Measurements from ENCODE around the gene KCNA2.
A peak's percentile ranks its signal among the peaks of the same experiment; 100 is the strongest.

The KCNA2 gene

DNA sequence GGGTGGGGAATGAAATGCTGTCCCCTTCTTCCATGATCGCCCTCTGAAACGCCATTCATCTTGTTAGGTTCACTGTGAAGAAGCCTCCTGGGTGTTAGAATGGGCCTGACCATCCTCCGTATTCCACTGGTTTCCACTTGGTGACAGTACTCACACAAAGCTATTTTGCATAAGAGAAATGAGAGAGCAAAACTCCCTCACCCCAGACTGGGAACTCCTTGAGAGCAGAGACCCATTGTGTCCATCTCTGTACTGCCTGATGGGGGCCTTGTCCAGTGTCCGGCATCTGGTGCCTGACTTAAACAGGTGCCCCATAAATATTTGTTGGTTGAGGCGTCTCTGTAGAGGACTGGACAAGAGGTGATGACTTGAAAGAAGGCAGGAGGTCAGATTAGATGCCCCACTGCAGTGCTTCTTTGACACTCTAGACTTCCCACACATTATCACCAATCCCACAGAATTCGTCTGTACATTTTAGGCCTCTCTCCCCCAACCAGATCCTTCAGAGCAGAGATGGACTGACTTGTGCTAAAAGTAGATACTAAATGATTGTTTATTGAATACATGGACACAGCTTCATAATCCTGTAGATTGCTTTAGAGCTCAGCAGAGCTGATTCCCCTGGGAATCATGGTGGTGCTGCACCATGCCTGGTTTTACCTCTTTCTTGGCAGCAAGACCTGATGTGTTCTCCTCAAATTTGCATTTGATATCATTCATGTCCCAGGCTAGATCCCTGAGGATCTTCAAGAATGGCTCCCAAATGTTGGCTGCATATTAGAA lies 22.4 kb upstream of the KCNA2 start:
- DNase-seq (ENCODE audit: low spot score), result no peak

DNA sequence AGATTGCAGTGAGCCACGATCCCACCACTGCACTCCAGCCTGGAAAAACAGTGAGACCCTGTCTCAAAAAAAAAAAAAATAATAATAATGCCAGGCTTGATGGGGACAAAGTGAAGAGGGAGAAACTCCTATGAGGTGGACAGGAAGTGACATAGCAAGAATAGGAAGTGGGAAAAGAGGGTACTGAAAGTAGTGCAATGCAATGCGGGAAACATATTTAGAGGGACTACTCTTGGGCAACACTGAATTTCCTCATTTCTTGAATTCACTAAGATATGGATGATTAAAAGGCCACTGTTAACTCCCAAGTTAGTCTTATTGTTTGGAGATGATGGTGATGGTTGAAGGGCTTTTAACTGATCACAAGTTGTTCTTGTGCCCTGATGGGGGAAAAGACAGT lies 21.6 kb upstream of the KCNA2 start:
- DNase-seq (ENCODE audit: low spot score), result no peak

GRCh38 chr1:110626889-110627288 lies 20.7 kb upstream of the KCNA2 start:
- no peak for DNase-seq (ENCODE audit: low spot score)

GRCh38 chr1:110620686-110621085 lies 14.5 kb upstream of the KCNA2 start:
- DNase-seq (ENCODE audit: low spot score), result no peak

DNA sequence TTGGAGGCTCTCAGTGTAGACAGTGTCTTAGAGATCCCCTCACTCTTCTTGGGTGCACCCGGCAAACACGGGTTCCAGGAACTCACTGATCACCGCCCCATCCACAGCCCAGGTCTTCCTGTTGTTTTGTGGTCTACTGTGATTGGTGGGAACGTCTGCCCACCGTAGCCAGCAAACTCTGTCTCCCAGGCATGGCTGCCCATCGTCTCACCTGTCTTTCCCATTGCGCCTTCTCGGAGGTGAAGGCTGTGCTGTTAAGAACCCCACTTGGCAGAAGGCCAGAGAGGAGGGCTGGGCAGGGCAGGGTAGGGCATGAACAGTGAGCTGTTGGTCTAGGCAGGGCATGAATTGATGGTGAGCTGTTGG lies 14.1 kb upstream of the KCNA2 start:
- DNase-seq (ENCODE audit: low spot score), result no peak

DNA sequence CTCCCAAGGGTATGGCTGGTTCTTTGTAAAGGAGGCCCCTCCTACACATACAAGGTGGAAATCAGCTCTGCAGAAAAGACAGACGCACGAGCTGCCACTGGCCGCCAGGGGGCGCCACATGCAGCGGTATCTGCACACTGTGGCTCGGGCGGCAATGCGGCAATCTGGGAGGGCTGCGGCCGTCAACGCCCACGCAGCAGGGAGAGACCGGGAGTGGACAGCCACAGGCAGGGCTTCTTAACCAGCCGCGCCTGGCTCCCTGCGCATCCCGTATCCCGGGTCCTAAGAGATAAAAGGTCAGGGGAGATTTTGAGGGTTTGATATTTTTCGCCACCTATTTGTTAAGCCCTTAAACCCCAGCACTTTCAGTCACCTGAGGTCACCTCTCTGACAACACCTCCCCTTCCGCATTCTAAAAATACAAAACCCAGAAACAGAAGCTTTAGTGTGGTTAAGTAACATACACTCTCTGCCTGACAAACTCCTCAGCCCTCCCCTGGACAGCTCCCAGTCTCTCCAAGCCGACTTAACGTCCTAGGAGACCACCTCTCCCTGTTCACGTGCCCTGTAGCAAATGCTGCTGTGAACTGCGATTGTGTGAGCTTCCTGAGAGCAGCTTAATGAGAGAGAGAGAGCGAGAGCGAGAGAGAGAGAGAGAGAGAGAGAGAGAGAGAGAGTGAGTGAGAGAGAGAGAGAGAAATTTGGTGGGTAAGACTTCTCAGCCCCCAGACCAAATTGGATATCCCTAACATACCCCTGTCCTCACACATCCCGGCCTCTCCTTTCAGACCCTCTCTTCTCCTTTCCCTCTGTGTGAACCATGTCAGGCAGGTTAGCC lies 13.5 kb upstream of the KCNA2 start:
- peak; percentile 87 for DNase-seq (ENCODE audit: low spot score)

DNA sequence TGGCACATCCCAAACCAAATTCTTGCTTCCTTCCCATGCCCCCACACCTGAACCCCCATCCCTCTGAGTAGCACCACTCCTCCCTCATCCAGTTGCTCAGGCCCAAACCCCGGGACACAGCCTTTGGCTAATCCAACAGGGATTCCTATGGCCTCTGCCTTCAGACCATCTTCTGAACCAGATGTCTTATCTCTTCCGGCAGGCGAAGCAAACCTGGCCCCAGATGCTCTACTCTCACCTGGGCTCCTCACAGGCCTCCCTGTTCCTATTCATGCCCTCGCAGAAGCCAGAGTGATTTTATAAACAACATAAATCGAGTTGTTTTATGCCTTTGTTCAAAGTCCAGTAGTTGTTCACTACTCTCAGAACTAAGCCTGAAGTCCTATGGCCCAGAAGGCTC lies 12.5 kb upstream of the KCNA2 start:
- no peak for DNase-seq (ENCODE audit: low spot score)

DNA sequence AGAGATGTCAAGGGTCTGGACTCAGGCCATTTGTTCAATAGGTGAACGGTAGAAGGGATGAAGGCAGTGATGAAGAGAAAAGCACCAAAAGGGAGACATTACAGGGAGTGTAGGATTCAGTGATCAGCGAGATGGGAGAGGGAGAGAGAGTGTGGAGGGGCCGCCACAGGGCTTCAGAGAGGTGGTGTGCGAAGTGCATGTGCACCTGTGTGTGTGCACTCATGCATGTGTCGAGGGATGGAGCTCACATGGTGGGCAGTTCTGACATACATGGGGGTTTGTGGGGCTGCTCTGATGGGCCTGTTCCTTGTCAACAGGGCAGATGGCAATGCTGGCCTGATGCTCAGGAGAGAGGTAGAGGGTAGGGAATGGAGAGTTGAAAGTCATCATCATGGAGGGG lies 11.4 kb upstream of the KCNA2 start:
- DNase-seq (ENCODE audit: low spot score), result no peak

DNA sequence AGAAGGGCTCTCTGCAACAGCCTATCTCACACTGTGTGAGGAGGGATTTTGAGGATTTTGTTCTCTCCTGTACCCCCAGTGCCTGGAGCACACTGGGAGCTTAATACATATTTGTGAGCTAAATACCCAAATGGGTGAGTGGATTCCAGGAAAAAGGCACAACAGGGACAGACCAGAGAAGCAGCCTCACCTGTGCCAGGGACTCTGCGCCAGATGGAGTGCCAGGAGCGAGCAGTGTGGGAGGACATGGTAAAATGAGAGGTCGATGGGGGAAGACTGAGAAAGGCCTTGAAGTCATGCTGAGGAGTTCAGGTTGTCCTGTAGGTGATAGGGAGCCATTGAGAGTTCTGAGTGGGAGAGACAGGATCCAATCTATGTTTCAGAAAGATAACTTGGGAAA lies 11.0 kb upstream of the KCNA2 start:
- DNase-seq (ENCODE audit: low spot score), result no peak

GRCh38 chr1:110616587-110616986 lies 10.4 kb upstream of the KCNA2 start:
- no peak for DNase-seq (ENCODE audit: low spot score)

GRCh38 chr1:110615548-110616130 lies 9.5 kb upstream of the KCNA2 start:
- DNase-seq (ENCODE audit: low spot score), result peak; percentile 66

- no peak for DNase-seq (ENCODE audit: low spot score)
Observed at GRCh38 chr1:110612060-110612745, 6.0 kb upstream of the KCNA2 start.

DNA sequence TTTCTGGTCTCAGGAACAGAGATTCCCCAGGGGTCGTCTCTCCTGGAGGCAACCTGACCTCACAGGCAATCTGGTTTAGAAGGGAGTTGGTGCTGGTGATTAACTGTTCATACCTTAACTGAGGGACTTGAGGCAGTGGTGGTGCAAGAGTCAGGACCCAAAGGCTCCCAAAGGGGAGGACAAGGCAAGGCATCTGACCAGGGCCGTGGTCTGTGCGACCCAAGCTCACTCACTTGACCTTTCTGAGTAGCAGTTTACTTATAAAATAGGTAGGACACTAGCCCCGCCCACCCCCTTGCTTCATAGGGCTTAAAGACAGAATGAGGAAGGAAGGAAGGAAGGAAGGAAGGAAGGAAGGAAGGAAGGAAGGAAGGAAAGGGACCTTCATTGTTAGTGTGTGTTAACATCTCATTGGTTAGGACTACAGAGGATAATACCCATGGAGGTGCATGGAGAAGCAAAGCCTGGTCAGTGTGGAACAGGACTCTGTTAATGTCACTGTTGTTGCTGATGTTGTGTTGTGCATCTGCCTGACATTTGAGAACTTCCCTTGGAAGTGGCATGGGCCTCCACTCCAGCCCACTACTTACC lies 4.6 kb upstream of the KCNA2 start:
- DNase-seq (ENCODE audit: low spot score), result no peak

DNA sequence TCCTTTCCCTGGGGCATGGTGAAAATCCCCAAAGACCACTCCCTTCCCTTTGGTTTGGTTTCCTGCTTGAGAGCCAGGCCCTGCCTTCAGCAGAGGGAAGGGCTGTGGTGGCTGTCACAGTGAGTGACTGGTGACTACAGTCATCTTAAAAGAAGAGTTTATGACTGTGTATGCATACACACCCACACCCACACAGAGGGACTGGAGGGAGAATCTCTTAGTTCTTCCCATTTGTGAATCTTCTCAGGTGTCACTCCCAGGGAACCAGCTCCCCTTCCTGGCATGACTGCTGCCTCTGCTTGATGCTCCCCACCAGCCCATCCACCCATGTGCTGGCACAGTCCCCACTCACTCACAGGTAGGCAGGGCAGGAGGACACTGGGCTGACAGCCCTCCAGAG lies 3.9 kb upstream of the KCNA2 start:
- DNase-seq (ENCODE audit: low spot score), result no peak

DNA sequence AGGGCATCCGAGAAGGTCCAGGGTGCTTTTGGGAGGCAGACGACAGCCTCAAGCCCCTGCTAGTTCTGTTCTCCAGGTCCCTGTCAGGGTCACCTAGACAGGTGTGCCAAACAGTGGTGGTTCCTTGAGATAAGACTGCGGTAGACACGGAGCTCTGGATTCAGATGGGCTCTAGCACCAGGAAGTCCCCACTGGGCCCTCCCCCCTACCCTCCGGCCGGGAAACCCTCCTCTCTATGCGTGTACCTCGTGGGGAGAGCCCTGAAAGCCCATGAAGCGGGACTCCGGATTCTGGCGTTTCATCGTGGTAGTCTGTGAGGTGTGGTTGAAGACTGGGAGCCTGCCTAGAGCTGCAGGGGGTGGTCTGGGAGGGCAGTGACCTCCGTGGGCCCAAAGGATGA lies 2.1 kb upstream of the KCNA2 start:
- no peak for DNase-seq (ENCODE audit: low spot score)

- DNase-seq (ENCODE audit: low spot score), result no peak
Observed at GRCh38 chr1:110607536-110608230, 1.5 kb upstream of the KCNA2 start.

GRCh38 chr1:110606657-110607535 lies 738 bp upstream of the KCNA2 start:
- peak; percentile 66 for DNase-seq (ENCODE audit: low spot score)

- no peak for DNase-seq (ENCODE audit: low spot score)
Observed at GRCh38 chr1:110605446-110605845, 712 bp downstream of the KCNA2 start.

GRCh38 chr1:110604586-110605148 lies 1.5 kb downstream of the KCNA2 start:
- no peak for DNase-seq (ENCODE audit: low spot score)

GRCh38 chr1:110603058-110603457 lies 3.1 kb downstream of the KCNA2 start:
- DNase-seq (ENCODE audit: low spot score), result no peak

Data from D341Med (cell line).